ENCODE data around the gene ABHD17C. TPM values are rescaled to one million over a fixed set of nuclear protein-coding genes. Genes with fewer than 3 reads are reported as not detected.

The ABHD17C gene
- total RNA-seq, 1 experiment from 2014 or later = 16.3 TPM

- ATAC-seq = no peak
- no TSS peak for BruUV-seq (replicated peaks)
These were observed 103.8 kb downstream of the ABHD17C start for GRCh38 chr15:80798911-80799310.

GRCh38 chr15:80800067-80800466 is 105.0 kb downstream of the ABHD17C start:
- intact Hi-C loops (cut with micrococcal nuclease; ENCODE audit: unreplicated experiment) (no loop called here), in situ Hi-C loops (cut with HindIII; ENCODE audit: low pct_unique_long_range_greater_than_20kb, low sequenced_read_pairs) (no loop called here)
- TF ChIP-seq TCF7L2 (IDR thresholded peaks at IDR 0.05; ENCODE audit: low read depth, low read length) (no peak), SIN3A (IDR thresholded peaks at IDR 0.05; ENCODE audit: borderline replicate concordance, insufficient read depth, low read depth, low read length) (no peak), POLR2AphosphoS5 (IDR thresholded peaks at IDR 0.05; ENCODE audit: low read depth, low read length) (no peak), CTCF (IDR thresholded peaks at IDR 0.05) (no peak), REST (IDR thresholded peaks at IDR 0.05; ENCODE audit: insufficient read depth in 1 of 2, low read depth in 2 of 2, low read length in 1 of 2) (no peak)
- ATAC-seq (no peak), DNase-seq (ENCODE audit: low read depth, low spot score) (no peak)
- Histone ChIP-seq H3K27ac (ENCODE audit: low read length) (no peak overlapping the region), H3K27me3 (ENCODE audit: control insufficient read depth, insufficient read depth, low read length) (no peaks in the 10 kb centered on the region; the same call in 1 of the 2 replicates), H3K4me1 (ENCODE audit: control insufficient read depth, insufficient read depth, low read length) (no peaks in the 10 kb centered on the region), H3K36me3 (ENCODE audit: control insufficient read depth, insufficient read depth, low read length) (no peaks in the 10 kb centered on the region), H3K4me3 (ENCODE audit: low read depth in 2 of 2, low read length in 2 of 2) (no peak overlapping the region), H3K9me3 (ENCODE audit: control insufficient read depth, insufficient read depth, low read depth, low read length) (no peaks in the 10 kb centered on the region)
- CTCF ChIA-PET = no interaction called here
- no TSS peak for BruUV-seq (replicated peaks)
- POLR2A ChIA-PET = no interaction called here

More at GRCh38 chr15:80798911-80799310, 103.8 kb downstream of the ABHD17C start:
- Histone ChIP-seq H3K36me3 (ENCODE audit: control insufficient read depth, insufficient read depth, low read length) (no peaks in the 10 kb centered on the region), H3K9me3 (ENCODE audit: control insufficient read depth, insufficient read depth, low read depth, low read length) (no peaks in the 10 kb centered on the region), H3K27ac (ENCODE audit: low read length) (no peak overlapping the region), H3K4me3 (ENCODE audit: low read depth in 2 of 2, low read length in 2 of 2) (no peak overlapping the region), H3K27me3 (ENCODE audit: control insufficient read depth, insufficient read depth, low read length) (peaks cover 5% of the 10 kb centered on the region), H3K4me1 (ENCODE audit: control insufficient read depth, insufficient read depth, low read length) (no peaks in the 10 kb centered on the region)
- intact Hi-C loops (cut with micrococcal nuclease; ENCODE audit: unreplicated experiment) (no loop called here), in situ Hi-C loops (cut with HindIII; ENCODE audit: low pct_unique_long_range_greater_than_20kb, low sequenced_read_pairs) (no loop called here)
- TF ChIP-seq REST (IDR thresholded peaks at IDR 0.05; ENCODE audit: insufficient read depth in 1 of 2, low read depth in 2 of 2, low read length in 1 of 2) = no peak
- DNase-seq (ENCODE audit: low read depth, low spot score) = no peak
- ChIA-PET POLR2A (no interaction called here), CTCF (no interaction called here)
